ENCODE measurements around the gene PDE8A.

DNA sequence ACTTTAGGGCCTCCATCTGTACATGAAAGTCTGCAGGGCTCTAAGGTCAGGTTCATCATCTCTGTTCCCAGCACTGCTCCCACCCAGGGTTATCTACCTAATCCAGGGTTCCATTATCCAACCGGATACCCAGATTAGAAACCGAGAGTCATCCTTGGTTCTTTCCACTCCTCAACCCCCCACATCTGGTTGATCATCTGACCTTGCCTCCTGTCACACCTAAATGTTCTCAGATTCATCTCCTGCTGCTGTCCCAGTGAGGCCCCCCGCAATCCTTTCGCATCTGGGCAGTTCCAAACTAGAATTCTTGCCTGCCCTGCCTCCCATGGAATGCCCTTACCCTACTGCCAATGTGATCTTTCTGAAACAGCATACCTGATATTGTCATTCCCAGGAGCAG lies 136.5 kb downstream of the PDE8A start:
- TF ChIP-seq GATA3 (IDR thresholded peaks at IDR 0.05; ENCODE audit: low read depth, low read length) (no peak), GATA2 (IDR thresholded peaks at IDR 0.05; ENCODE audit: low read depth, low read length) (no peak)
